ENCODE measurements around the gene LHB.

Gene LHB

DNA sequence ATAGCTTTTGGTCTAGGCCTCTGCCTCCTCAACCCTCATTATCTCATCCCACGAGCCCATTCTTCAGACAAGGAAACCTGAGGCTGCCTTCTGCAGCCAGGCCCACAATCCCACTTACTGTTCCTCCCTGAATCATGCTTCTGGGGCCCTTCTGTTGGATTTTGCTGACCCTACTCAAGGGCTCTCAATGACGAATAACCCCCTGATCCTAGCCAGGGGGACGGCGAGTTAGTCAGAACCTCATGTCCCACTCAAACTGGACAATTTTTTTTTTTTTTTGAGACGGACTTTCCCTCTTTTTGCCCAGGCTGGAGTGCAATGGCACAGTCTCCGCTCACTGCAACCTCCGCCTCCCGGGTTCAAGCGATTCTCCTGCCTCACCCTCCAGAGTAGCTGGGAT is 5.2 kb upstream of the LHB start:
- no peak for DNase-seq (ENCODE audit: low read depth in 1 of 2, low spot score in 1 of 2)
- no peak overlapping the region for H3K4me3 ChIP-seq (replicated peaks; ENCODE audit: insufficient read depth, low read length)
- no peak overlapping the region for H3K27ac ChIP-seq (replicated peaks)
- peaks cover 35% of the 10 kb centered on the region for H3K27me3 ChIP-seq (ENCODE audit: insufficient read depth, poor library complexity, severe bottlenecking)
- TF ChIP-seq, protein P1, sequence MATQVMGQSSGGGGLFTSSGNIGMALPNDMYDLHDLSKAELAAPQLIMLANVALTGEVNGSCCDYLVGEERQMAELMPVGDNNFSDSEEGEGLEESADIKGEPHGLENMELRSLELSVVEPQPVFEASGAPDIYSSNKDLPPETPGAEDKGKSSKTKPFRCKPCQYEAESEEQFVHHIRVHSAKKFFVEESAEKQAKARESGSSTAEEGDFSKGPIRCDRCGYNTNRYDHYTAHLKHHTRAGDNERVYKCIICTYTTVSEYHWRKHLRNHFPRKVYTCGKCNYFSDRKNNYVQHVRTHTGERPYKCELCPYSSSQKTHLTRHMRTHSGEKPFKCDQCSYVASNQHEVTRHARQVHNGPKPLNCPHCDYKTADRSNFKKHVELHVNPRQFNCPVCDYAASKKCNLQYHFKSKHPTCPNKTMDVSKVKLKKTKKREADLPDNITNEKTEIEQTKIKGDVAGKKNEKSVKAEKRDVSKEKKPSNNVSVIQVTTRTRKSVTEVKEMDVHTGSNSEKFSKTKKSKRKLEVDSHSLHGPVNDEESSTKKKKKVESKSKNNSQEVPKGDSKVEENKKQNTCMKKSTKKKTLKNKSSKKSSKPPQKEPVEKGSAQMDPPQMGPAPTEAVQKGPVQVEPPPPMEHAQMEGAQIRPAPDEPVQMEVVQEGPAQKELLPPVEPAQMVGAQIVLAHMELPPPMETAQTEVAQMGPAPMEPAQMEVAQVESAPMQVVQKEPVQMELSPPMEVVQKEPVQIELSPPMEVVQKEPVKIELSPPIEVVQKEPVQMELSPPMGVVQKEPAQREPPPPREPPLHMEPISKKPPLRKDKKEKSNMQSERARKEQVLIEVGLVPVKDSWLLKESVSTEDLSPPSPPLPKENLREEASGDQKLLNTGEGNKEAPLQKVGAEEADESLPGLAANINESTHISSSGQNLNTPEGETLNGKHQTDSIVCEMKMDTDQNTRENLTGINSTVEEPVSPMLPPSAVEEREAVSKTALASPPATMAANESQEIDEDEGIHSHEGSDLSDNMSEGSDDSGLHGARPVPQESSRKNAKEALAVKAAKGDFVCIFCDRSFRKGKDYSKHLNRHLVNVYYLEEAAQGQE (IDR thresholded peaks at IDR 0.05; ENCODE audit: insufficient replicate concordance, low read depth) = no peak
- TF ChIP-seq, protein P2, sequence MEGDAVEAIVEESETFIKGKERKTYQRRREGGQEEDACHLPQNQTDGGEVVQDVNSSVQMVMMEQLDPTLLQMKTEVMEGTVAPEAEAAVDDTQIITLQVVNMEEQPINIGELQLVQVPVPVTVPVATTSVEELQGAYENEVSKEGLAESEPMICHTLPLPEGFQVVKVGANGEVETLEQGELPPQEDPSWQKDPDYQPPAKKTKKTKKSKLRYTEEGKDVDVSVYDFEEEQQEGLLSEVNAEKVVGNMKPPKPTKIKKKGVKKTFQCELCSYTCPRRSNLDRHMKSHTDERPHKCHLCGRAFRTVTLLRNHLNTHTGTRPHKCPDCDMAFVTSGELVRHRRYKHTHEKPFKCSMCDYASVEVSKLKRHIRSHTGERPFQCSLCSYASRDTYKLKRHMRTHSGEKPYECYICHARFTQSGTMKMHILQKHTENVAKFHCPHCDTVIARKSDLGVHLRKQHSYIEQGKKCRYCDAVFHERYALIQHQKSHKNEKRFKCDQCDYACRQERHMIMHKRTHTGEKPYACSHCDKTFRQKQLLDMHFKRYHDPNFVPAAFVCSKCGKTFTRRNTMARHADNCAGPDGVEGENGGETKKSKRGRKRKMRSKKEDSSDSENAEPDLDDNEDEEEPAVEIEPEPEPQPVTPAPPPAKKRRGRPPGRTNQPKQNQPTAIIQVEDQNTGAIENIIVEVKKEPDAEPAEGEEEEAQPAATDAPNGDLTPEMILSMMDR (IDR thresholded peaks at IDR 0.05; ENCODE audit: insufficient read depth, low read length) = no peak
- no peak for TF ChIP-seq GABPA (IDR thresholded peaks at IDR 0.05; ENCODE audit: low read depth)
- no peak for TF ChIP-seq POLR2AphosphoS5 (IDR thresholded peaks at IDR 0.05; ENCODE audit: low read depth)
- TF ChIP-seq SPI1 (IDR thresholded peaks at IDR 0.05; ENCODE audit: borderline replicate concordance, low read depth) = no peak

DNA sequence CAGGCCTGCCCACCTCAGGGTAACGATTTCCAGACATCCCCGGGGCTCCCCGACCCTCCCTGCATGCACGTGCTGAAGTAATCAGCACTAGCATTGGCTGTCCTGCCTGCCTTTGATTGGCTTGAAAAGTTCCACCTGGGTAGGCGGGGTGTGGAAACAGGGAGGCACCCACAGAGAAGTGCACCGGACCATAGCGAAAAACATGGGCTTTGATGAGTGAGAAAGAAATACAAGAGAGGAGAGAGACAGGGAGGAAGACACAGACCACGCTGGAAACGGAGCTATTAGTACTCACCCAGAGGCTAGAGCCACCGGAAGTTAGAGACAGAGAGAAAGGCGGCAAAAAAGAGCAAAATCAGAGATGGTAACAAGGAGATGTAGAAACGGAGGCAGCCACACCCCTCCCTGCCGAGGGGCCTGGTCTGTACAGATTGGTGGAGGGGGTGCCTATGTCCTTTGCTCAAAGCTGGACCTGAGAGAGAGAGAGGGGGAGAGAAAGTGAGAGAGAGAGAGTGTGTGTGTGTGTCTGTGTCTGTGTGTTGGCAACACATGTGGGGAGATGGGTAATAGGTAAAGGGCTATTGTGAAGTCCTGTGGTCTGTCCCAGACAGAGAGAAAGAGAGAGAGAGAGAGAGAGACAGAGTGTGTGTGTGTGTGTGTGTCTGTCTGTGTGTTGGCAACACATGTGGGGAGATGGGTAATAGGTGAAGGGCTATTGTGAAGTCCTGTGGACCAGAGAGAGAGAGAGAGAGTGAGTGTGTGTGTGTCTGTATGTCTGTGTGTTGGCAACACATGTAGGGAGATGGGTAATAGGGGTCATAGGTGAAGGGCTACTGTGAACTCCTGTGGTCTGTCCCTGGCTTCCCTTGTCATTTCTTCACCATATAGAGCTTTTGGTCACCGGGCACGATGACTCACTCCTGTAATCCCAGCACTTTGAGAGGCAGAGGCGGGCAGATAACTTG is 4.3 kb upstream of the LHB start:
- TF ChIP-seq GABPA (IDR thresholded peaks at IDR 0.05; ENCODE audit: low read depth) = no peak
- Histone ChIP-seq H3K27ac (replicated peaks) (no peak overlapping the region), H3K4me3 (replicated peaks; ENCODE audit: insufficient read depth, low read length) (no peak overlapping the region), H3K27me3 (ENCODE audit: insufficient read depth, poor library complexity, severe bottlenecking) (peaks cover 35% of the 10 kb centered on the region)
- no peak for DNase-seq (ENCODE audit: low read depth in 1 of 2, low spot score in 1 of 2)

DNA sequence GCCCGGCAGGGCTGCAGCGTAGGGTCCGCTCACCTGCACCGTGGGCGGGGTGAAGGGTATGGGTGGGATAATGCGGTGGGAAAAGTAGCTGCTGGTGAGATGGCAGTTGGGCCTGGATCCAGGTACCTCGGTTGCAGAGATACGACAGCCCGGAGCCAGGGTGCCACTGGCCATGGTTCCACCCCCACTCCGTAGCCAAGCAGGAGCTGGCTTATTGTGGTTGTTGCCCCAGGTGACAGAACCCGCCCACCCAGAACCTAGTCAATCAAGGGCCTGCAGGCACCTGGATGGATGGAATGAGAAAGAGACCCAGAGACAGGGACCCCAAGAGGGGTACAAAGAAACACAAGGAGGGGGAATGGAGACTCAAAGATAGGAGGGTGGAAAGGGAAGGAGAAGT is 3.5 kb upstream of the LHB start:
- DNase-seq (ENCODE audit: low read depth in 1 of 2, low spot score in 1 of 2) = no peak
- TF ChIP-seq, protein P1 (IDR thresholded peaks at IDR 0.05; ENCODE audit: insufficient replicate concordance, low read depth) = no peak
- TF ChIP-seq SPI1 (IDR thresholded peaks at IDR 0.05; ENCODE audit: borderline replicate concordance, low read depth) (no peak), POLR2AphosphoS5 (IDR thresholded peaks at IDR 0.05; ENCODE audit: low read depth) (no peak), GABPA (IDR thresholded peaks at IDR 0.05; ENCODE audit: low read depth) (no peak)
- TF ChIP-seq, protein P2 (IDR thresholded peaks at IDR 0.05; ENCODE audit: insufficient read depth, low read length) = no peak
- Histone ChIP-seq H3K4me3 (replicated peaks; ENCODE audit: insufficient read depth, low read length) (no peak overlapping the region), H3K27me3 (ENCODE audit: insufficient read depth, poor library complexity, severe bottlenecking) (peaks cover 35% of the 10 kb centered on the region), H3K27ac (replicated peaks) (no peak overlapping the region)

DNA sequence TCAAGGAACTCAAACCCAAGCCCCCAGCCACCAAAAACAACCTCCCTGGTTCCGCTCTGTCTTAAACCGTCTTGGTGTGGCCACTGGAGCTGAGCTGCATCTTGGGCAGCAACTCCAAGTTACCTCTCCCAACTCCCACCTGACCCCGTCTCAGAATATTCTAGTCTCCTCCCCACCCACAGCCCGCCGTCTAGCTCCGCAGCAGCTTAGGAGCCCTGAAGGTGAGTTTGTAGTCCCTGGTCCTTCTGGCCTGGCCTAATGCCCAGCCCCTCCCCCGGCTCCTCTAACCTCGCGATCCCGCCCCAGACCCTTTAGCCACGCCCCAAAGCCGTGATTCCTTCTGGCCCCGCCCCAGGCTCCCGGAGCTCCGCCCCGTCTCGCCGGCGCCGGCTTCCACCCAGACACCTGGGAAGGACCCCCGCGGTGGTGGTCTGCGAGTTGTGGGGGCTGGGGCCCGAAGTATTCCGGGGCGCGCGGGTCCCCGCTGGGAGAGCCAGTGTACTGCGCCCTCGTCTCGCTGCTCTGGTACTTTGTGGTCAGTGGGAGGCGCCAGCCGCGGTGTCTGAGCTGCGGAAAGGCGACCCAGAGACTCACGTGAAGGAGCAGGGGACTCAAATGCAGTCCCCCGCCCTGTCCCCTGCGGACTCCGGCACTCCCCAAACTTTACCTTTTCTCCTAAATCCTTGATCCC is 2.5 kb upstream of the LHB start:
- Histone ChIP-seq H3K27ac (replicated peaks) (no peak overlapping the region), H3K27me3 (ENCODE audit: insufficient read depth, poor library complexity, severe bottlenecking) (peaks cover 35% of the 10 kb centered on the region), H3K4me3 (replicated peaks; ENCODE audit: insufficient read depth, low read length) (peak overlapping the region; percentile 16)
- DNase-seq (ENCODE audit: low read depth in 1 of 2, low spot score in 1 of 2) = no peak
- TF ChIP-seq, protein P1 (IDR thresholded peaks at IDR 0.05; ENCODE audit: insufficient replicate concordance, low read depth) = no peak
- TF ChIP-seq GABPA (IDR thresholded peaks at IDR 0.05; ENCODE audit: low read depth) (no peak), SPI1 (IDR thresholded peaks at IDR 0.05; ENCODE audit: borderline replicate concordance, low read depth) (no peak)
- TF ChIP-seq, protein P2 (IDR thresholded peaks at IDR 0.05; ENCODE audit: insufficient read depth, low read length) = no peak
